HepG2 (cell line): ENCODE results near the gene GPR65. TPM values are rescaled to one million over a fixed set of nuclear protein-coding genes. Genes with fewer than 3 reads are reported as not detected.

Source experiments
- ATAC-seq: fragments of 200-7000 bp; cut with Tn5 transposase; 3 replicates; pipeline ENCODE4 v1.9.1; 2020; ENCODE audit warnings: mild to moderate bottlenecking, moderate library complexity
- BruUV-seq: library from RNA; stranded (reverse); fragments of 400-500 nt; replicated peaks from 2 replicates; lab custom pipeline; 2021; lab: Mats Ljungman, UMichigan
- CTCF ChIA-PET: fragments of 300-600 bp; formaldehyde crosslinking; extraction: SDS; loops from one replicate; lab custom pipeline; 2021; ENCODE audit warnings: low total read pairs, inconsistent platforms, low intra/inter-chr PET ratio; lab: Yijun Ruan, JAX
- POLR2A ChIA-PET: fragments of 350-600 bp; sonication (Branson Sonifier 250); formaldehyde crosslinking; loops from one replicate; lab custom pipeline; 2020; ENCODE audit warnings: antibody characterized with exemption, inconsistent platforms; lab: Yijun Ruan, JAX
- DNase-seq: peaks from one replicate; pipeline ENCODE4 v3.0.0-alpha.2; 2015; ENCODE audit warnings: low spot score
- FAIRE-seq: peaks from 3 replicates; lab custom pipeline; 2011; peaks lifted over from hg19 to GRCh38; lab: Jason Lieb, UNC
- H2AFZ ChIP-seq: one replicate; pipeline ENCODE4 v1.6.1; 2011; ENCODE audit warnings: low read length, inconsistent platforms
- H3K27ac ChIP-seq: fragments of 300-600 bp; 3 replicates; pipeline ENCODE4 v1.8.0; 2011; ENCODE audit warnings: mixed run types, mild to moderate bottlenecking, mixed read lengths, low read length, inconsistent platforms; ENCODE audit not compliant: insufficient read depth; ENCODE audit errors: extremely low read length
- H3K27me3 ChIP-seq, 2 experiments: fragments of 200-600 bp in 1 of 2; 2 replicates in 1 of 2; 3 replicates in 1 of 2; pipeline versions ENCODE4 v1.6.0 to v1.8.0; 2011; ENCODE audit warnings: low read length in 2 of 2, mild to moderate bottlenecking in 2 of 2, moderate library complexity in 2 of 2, inconsistent platforms in 1 of 2; ENCODE audit not compliant: insufficient read depth in 2 of 2, control insufficient read depth in 1 of 2
- H3K36me3 ChIP-seq, 2 experiments: fragments of 200-600 bp in 1 of 2; replicated peaks in 1 of 2; 2 replicates in 1 of 2; 3 replicates in 1 of 2; pipeline versions ENCODE4 v1.5.1 to v1.8.0; 2011; ENCODE audit warnings: low read length in 2 of 2, inconsistent platforms in 1 of 2; ENCODE audit not compliant: insufficient read depth in 2 of 2, control insufficient read depth in 1 of 2
- H3K4me1 ChIP-seq: 2 replicates; pipeline ENCODE4 v1.5.1; 2012; ENCODE audit warnings: low read length, inconsistent platforms; ENCODE audit not compliant: insufficient read depth
- H3K4me2 ChIP-seq: 2 replicates; pipeline ENCODE4 v1.6.0; 2011; ENCODE audit warnings: low read depth, low read length, inconsistent platforms
- H3K4me3 ChIP-seq, 3 experiments: fragments of 200-600 bp in 1 of 3; sonication (generic), shearing (Covaris generic) in 1 of 3; replicated peaks in 1 of 3; 2 replicates each; pipeline ENCODE4 v1.5.1; 2011 to 2016; ENCODE audit warnings: low read length in 3 of 3, inconsistent platforms in 2 of 3, low read depth in 2 of 3, mild to moderate bottlenecking in 2 of 3, control low read depth in 1 of 3, mixed read lengths in 1 of 3; ENCODE audit not compliant: insufficient read depth in 1 of 3
- H3K79me2 ChIP-seq: one replicate; pipeline ENCODE4 v1.6.1; 2011; ENCODE audit warnings: low read length, inconsistent platforms; ENCODE audit not compliant: insufficient read depth
- H3K9ac ChIP-seq: 2 replicates; pipeline ENCODE4 v1.6.0; 2011; ENCODE audit warnings: mild to moderate bottlenecking, low read depth, low read length, inconsistent platforms; ENCODE audit not compliant: insufficient read depth
- H3K9me3 ChIP-seq: 2 replicates; pipeline ENCODE4 v1.5.1; 2012; ENCODE audit warnings: mild to moderate bottlenecking, low read length
- H4K20me1 ChIP-seq: 2 replicates; pipeline ENCODE4 v1.6.0; 2011; ENCODE audit warnings: inconsistent platforms, mild to moderate bottlenecking, low read length, moderate library complexity; ENCODE audit not compliant: insufficient read depth
- FOXJ3 ChIP-seq: sonication (generic); formaldehyde crosslinking; IDR thresholded peaks from 2 replicates; pipeline ENCODE4 v1.4.0; 2020; ENCODE audit warnings: missing genetic modification reagents, mild to moderate bottlenecking, borderline replicate concordance
- HDAC2 ChIP-seq: sonication (generic); formaldehyde crosslinking; IDR thresholded peaks from 2 replicates; pipeline ENCODE4 v1.4.0; 2020; ENCODE audit warnings: missing genetic modification reagents
- KMT2A ChIP-seq: sonication (generic); formaldehyde crosslinking; IDR thresholded peaks from 2 replicates; pipeline ENCODE4 v1.4.0; 2020; ENCODE audit warnings: missing genetic modification reagents
- LBX2 ChIP-seq: sonication (generic); formaldehyde crosslinking; IDR thresholded peaks from 2 replicates; pipeline ENCODE4 v1.5.0; 2020; ENCODE audit warnings: missing genetic modification reagents, mild to moderate bottlenecking, borderline replicate concordance
- MYNN ChIP-seq: sonication (generic); formaldehyde crosslinking; IDR thresholded peaks from 2 replicates; pipeline ENCODE4 v1.4.0; 2020; ENCODE audit warnings: mild to moderate bottlenecking, low read depth, missing genetic modification reagents
- ZBTB3 ChIP-seq: sonication (generic); formaldehyde crosslinking; IDR thresholded peaks from 2 replicates; pipeline ENCODE4 v1.4.0; 2020; ENCODE audit warnings: low read depth, mild to moderate bottlenecking, moderate library complexity, missing genetic modification reagents, borderline replicate concordance
- ZNF354B ChIP-seq: sonication (generic); formaldehyde crosslinking; IDR thresholded peaks from 2 replicates; pipeline ENCODE4 v1.8.0; 2022; ENCODE audit warnings: mild to moderate bottlenecking, missing genetic modification reagents
- ZNF674 ChIP-seq: sonication (generic); formaldehyde crosslinking; IDR thresholded peaks from 2 replicates; pipeline ENCODE4 v1.5.0; 2020; ENCODE audit warnings: low read depth, mild to moderate bottlenecking, missing genetic modification reagents
- ZNF790 ChIP-seq: sonication (generic); formaldehyde crosslinking; IDR thresholded peaks from 2 replicates; pipeline ENCODE4 v1.8.0; 2022; ENCODE audit warnings: missing genetic modification reagents, mild to moderate bottlenecking, borderline replicate concordance
- ZNF878 ChIP-seq: sonication (generic); formaldehyde crosslinking; IDR thresholded peaks from 2 replicates; pipeline ENCODE4 v1.8.1; 2023; ENCODE audit warnings: mild to moderate bottlenecking, missing genetic modification reagents, moderate library complexity
- ZNF891 ChIP-seq: sonication (generic); formaldehyde crosslinking; IDR thresholded peaks from 2 replicates; pipeline ENCODE4 v1.5.0; 2020; ENCODE audit warnings: mild to moderate bottlenecking, missing genetic modification reagents
- WGBS: methylation state at CpG from one replicate; pipeline ENCODE4 v1.1.6; 2017; ENCODE audit warnings: low lambda C conversion rate; 5-methylcytosine and 5-hydroxymethylcytosine counted together
- in situ Hi-C: cut with HindIII; loops from 2 replicates; pipeline ENCODE4 v1.10.0; 2017; ENCODE audit warnings: low pct_unique_long_range_greater_than_20kb; ENCODE audit not compliant: extremely low pct_ligation_motif_present
- intact Hi-C: fragments of 100-400 bp; cut with micrococcal nuclease; formaldehyde crosslinking; loops from one replicate; pipeline ENCODE4 v1.10.0; 2022; ENCODE audit not compliant: unreplicated experiment
- polyA plus RNA-seq, 8 experiments: library from polyadenylated mRNA; depleted of rRNA in 3 of 8; stranded (reverse) in 7 of 8; unstranded in 1 of 8; fragments of >200 nt; fragmentation: Illumina TruSeq in 4 of 8; extraction: Trizol in 4 of 8; gene quantifications; 2 replicates each; pipeline versions ENCODE4 v1.2.1 to v1.2.3, GENCODE V29; 2011 to 2016; ENCODE audit warnings: low read depth in 4 of 8, missing spikeins in 1 of 8, mixed read lengths in 1 of 8; ENCODE audit not compliant: insufficient read depth in 1 of 8
- total RNA-seq, 5 experiments: library from RNA; depleted of rRNA; stranded (reverse); fragments of >200 nt; fragmentation: Illumina TruSeq; extraction: Trizol; gene quantifications; 2 replicates each; pipeline ENCODE4 v1.2.3, GENCODE V29; 2016; ENCODE audit warnings: low read depth in 1 of 5
- TF ChIP-seq, protein P1 (sequence below): IDR thresholded peaks from 2 replicates; pipeline ENCODE4 v1.6.1; 2016; ENCODE audit warnings: mild to moderate bottlenecking

The GPR65 gene
- total and polyA plus RNA-seq, 2 of the 13 experiments (the other 11 are each of a cell fraction or from before 2014, with no cell fraction given), result not detected

DNA sequence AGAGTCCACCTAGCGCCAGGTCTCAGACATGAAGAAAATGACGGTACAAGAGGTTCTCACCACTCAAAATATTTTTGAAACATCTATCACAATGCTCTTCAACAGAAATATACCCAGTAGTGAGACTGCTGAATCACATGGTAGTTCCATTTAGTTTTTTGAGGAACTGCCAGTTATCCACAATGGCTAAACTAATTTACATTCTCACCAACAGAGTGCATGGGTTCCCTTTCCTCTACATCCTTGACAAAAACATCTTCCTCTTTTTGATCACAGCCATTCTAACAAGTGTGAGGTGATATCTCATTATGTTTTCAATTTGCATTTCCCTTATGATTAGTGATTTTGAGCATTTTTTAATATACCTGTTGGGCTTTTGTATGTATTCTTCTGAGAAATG is 5.7 kb upstream of the GPR65 start:
- no peak overlapping the region for H2AFZ ChIP-seq
- H3K4me2 ChIP-seq, result no peak overlapping the region
- H3K9ac ChIP-seq, result no peak overlapping the region
- FAIRE-seq (no peak), DNase-seq (no peak), ATAC-seq (no peak)
- intact Hi-C loops, result loop anchor here (5.0 kb wide), 1 partner anchor 388 kb away; the partner anchor contains the start of gene SPATA7
- no TSS peak for BruUV-seq
- no peak overlapping the region for H3K27ac ChIP-seq
- H3K27me3 ChIP-seq, result no peaks in the 10 kb centered on the region; a peak in 1 of 5 replicates
- no peaks in the 10 kb centered on the region for H4K20me1 ChIP-seq
- H3K4me3 ChIP-seq, result no peak overlapping the region
- H3K9me3 ChIP-seq, result no peaks in the 10 kb centered on the region
- TF ChIP-seq, protein P1, sequence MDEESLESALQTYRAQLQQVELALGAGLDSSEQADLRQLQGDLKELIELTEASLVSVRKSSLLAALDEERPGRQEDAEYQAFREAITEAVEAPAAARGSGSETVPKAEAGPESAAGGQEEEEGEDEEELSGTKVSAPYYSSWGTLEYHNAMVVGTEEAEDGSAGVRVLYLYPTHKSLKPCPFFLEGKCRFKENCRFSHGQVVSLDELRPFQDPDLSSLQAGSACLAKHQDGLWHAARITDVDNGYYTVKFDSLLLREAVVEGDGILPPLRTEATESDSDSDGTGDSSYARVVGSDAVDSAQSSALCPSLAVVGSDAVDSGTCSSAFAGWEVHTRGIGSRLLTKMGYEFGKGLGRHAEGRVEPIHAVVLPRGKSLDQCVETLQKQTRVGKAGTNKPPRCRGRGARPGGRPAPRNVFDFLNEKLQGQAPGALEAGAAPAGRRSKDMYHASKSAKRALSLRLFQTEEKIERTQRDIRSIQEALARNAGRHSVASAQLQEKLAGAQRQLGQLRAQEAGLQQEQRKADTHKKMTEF (CRISPR knock-in tag), result no peak
- TF ChIP-seq LBX2 (CRISPR knock-in tag), result no peak
- no peak for TF ChIP-seq ZNF354B (CRISPR knock-in tag)
- TF ChIP-seq ZNF674, result no peak
- no peak for TF ChIP-seq FOXJ3
- no peak for TF ChIP-seq ZNF790 (CRISPR knock-in tag)
- no peak for TF ChIP-seq KMT2A (CRISPR knock-in tag)
- TF ChIP-seq ZBTB3 (CRISPR knock-in tag), result no peak
- no peak for TF ChIP-seq HDAC2
- no peak for TF ChIP-seq ZNF891 (CRISPR knock-in tag)
- TF ChIP-seq ZNF878 (CRISPR knock-in tag), result no peak
- no peak for TF ChIP-seq MYNN (CRISPR knock-in tag)
- TF ChIP-seq, all 625 proteins: peak for 0
- CTCF ChIA-PET, result no interaction called here
- WGBS, result 92% methylated on average over 2 of the region's 2 CpGs
- H3K36me3 ChIP-seq, result no peaks in the 10 kb centered on the region
- H3K4me1 ChIP-seq, result peaks cover 34% of the 10 kb centered on the region
- H3K79me2 ChIP-seq, result no peaks in the 10 kb centered on the region
- POLR2A ChIA-PET, result no interaction called here
- in situ Hi-C loops, result no loop called here
